Keratinocyte (primary cell): ENCODE results near the gene TPD52L1.

Source experiments
- EZH2 ChIP-seq: IDR thresholded peaks from one replicate; pipeline ENCODE4 v1.6.1; 2012; ENCODE audit warnings: inconsistent platforms, mild to moderate bottlenecking, low read length, moderate library complexity
- TF ChIP-seq, protein P1 (sequence below), 3 experiments: IDR thresholded peaks in 1 of 3; conservative IDR thresholded peaks in 1 of 3; optimal IDR thresholded peaks in 1 of 3; 2 replicates in 2 of 3; 3 replicates in 1 of 3; pipeline versions ENCODE3 to v1.5.1; 2011; ENCODE audit warnings: low read length in 3 of 3, mild to moderate bottlenecking in 3 of 3, moderate library complexity in 2 of 3, control low read depth in 1 of 3, inconsistent platforms in 1 of 3; ENCODE audit not compliant: insufficient read depth in 2 of 3; ENCODE audit errors: extremely low read depth in 1 of 3

GRCh38 chr6:125154118-125154760 is 666 bp downstream of the TPD52L1 start:
- TF ChIP-seq, protein P1, sequence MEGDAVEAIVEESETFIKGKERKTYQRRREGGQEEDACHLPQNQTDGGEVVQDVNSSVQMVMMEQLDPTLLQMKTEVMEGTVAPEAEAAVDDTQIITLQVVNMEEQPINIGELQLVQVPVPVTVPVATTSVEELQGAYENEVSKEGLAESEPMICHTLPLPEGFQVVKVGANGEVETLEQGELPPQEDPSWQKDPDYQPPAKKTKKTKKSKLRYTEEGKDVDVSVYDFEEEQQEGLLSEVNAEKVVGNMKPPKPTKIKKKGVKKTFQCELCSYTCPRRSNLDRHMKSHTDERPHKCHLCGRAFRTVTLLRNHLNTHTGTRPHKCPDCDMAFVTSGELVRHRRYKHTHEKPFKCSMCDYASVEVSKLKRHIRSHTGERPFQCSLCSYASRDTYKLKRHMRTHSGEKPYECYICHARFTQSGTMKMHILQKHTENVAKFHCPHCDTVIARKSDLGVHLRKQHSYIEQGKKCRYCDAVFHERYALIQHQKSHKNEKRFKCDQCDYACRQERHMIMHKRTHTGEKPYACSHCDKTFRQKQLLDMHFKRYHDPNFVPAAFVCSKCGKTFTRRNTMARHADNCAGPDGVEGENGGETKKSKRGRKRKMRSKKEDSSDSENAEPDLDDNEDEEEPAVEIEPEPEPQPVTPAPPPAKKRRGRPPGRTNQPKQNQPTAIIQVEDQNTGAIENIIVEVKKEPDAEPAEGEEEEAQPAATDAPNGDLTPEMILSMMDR (optimal IDR thresholded peaks at IDR 0.05 in 1 of 3, IDR thresholded peaks at IDR 0.05 in 1 of 3, conservative IDR thresholded peaks at IDR 0.05 in 1 of 3; ENCODE audit: extremely low read depth in 1 of 3, insufficient read depth in 2 of 3, low read length in 3 of 3) = no peak
- TF ChIP-seq EZH2 = no peak
